Measurements from ENCODE around the gene GABRG3. TPM values are rescaled to one million over a fixed set of nuclear protein-coding genes. Genes with fewer than 3 reads are reported as not detected.
A peak's percentile ranks its signal among the peaks of the same experiment; 100 is the strongest.

The GABRG3 gene
- total RNA-seq, 1 experiment from 2014 or later = 0.15 TPM

GRCh38 chr15:27077790-27078189 is 106.8 kb downstream of the GABRG3 start:
- Mint-ChIP-seq H3K4me1 (peaks cover 8 to 10% of the 10 kb centered on the region in 2 experiments), H3K27ac (no peak overlapping the region), H3K9me3 (peaks cover 0 to 3% of the 10 kb centered on the region in 2 experiments; a peak in 1 of 5 replicates), H3K27me3 (ENCODE audit: low read depth) (peaks cover 1% of the 10 kb centered on the region; the same call in 1 of the 2 replicates), H3K36me3 (ENCODE audit: insufficient read depth in 1 of 3, low read depth in 3 of 3) (peaks cover 0 to 5% (median 2%) of the 10 kb centered on the region in 3 experiments; a peak in 2 of 7 replicates), H3K4me3 (no peak overlapping the region)
- Histone ChIP-seq H4K8ac (replicated peaks; ENCODE audit: insufficient read length, low read depth, low read length) (no peak overlapping the region), H2BK20ac (ENCODE audit: low read depth, low read length, poor library complexity, severe bottlenecking) (no peak overlapping the region), H2AK5ac (ENCODE audit: insufficient read length, low read length) (no peak overlapping the region), H3K56ac (ENCODE audit: insufficient read length, low read depth, low read length) (no peak overlapping the region), H4K20me1 (ENCODE audit: control insufficient read depth, insufficient read depth, insufficient read length) (no peaks in the 10 kb centered on the region), H3K27me3 (ENCODE audit: insufficient read depth, low read length) (no peaks in the 10 kb centered on the region), H3K23me2 (ENCODE audit: insufficient read length, low read depth, low read length, poor library complexity, severe bottlenecking) (no peaks in the 10 kb centered on the region), H3K79me1 (ENCODE audit: insufficient read depth, low read depth, low read length, poor library complexity, severe bottlenecking) (no peaks in the 10 kb centered on the region), H3K9me3 (ENCODE audit: control insufficient read depth, low read depth, low read length) (no peaks in the 10 kb centered on the region), H4K91ac (ENCODE audit: insufficient read length, low read depth, low read length) (no peak overlapping the region), H2BK120ac (ENCODE audit: low read depth, low read length, poor library complexity, severe bottlenecking) (no peak overlapping the region), H3T11ph (ENCODE audit: low read length) (no peak overlapping the region), H3K23ac (ENCODE audit: insufficient read length, low read depth, low read length) (no peak overlapping the region), H3K79me2 (ENCODE audit: insufficient read depth, low read length) (no peaks in the 10 kb centered on the region), H3K14ac (ENCODE audit: insufficient read depth, low read length) (no peak overlapping the region), H2BK15ac (ENCODE audit: low read depth, low read length) (no peak overlapping the region), H3K9ac (ENCODE audit: extremely low read depth, insufficient read length, low read length) (no peak overlapping the region), H4K5ac (ENCODE audit: insufficient read length, low read depth, low read length) (no peak overlapping the region), H2BK12ac (ENCODE audit: insufficient read length, low read depth, low read length) (no peak overlapping the region), H3K4me1 (ENCODE audit: insufficient read depth, low read length) (no peaks in the 10 kb centered on the region), H3K4me2 (ENCODE audit: insufficient read depth, insufficient read length, low read length) (no peak overlapping the region), H3K4ac (ENCODE audit: low read depth, low read length) (no peak overlapping the region), H3K18ac (ENCODE audit: insufficient read length, low read depth, low read length) (no peak overlapping the region), H2AFZ (ENCODE audit: low read length) (no peak overlapping the region), H2BK5ac (ENCODE audit: insufficient read length, low read length) (no peak overlapping the region), H3K27ac (ENCODE audit: insufficient read length, low read depth, low read length) (no peak overlapping the region)
- DNase-seq = no peak
- 0 out of 3 replicates have a peak, but pooled peaks have one; percentile 26 for TF ChIP-seq CTCF (conservative IDR thresholded peaks at IDR 0.05)
- WGBS (ENCODE audit: extremely low coverage, insufficient read length, low lambda C conversion rate) = no CpG with 5 or more reads among the region's 5 CpGs
